Neutrophil (primary cell): Measurements from ENCODE around the gene RIMBP2.

Experiments
- H3K27ac ChIP-seq: fragments of 200-600 bp; sonication (generic); 2 replicates; pipeline ENCODE4 v1.5.1; 2016; ENCODE audit warnings: mild to moderate bottlenecking, moderate library complexity
- H3K27me3 ChIP-seq: fragments of 200-600 bp; sonication (generic); 2 replicates; pipeline ENCODE4 v1.6.0; 2016; ENCODE audit warnings: mild to moderate bottlenecking
- H3K36me3 ChIP-seq: fragments of 200-600 bp; sonication (generic); 2 replicates; pipeline ENCODE4 v1.5.1; 2017
- H3K4me1 ChIP-seq, 2 experiments: fragments of 200-600 bp in 1 of 2; sonication (generic) in 1 of 2; 1 replicate in 1 of 2; 2 replicates in 1 of 2; pipeline versions ENCODE4 v1.5.1 to v1.6.1; 2013 to 2016; ENCODE audit warnings: low read depth in 1 of 2, low read length in 1 of 2, mild to moderate bottlenecking in 1 of 2, moderate library complexity in 1 of 2; ENCODE audit not compliant: control insufficient read depth in 1 of 2, insufficient read depth in 1 of 2
- H3K4me3 ChIP-seq, 2 experiments: fragments of 200-600 bp in 1 of 2; sonication (generic) in 1 of 2; 1 replicate in 1 of 2; 2 replicates in 1 of 2; pipeline ENCODE4 v1.5.1; 2013 to 2016; ENCODE audit warnings: low read depth in 1 of 2, low read length in 1 of 2, mild to moderate bottlenecking in 1 of 2, moderate library complexity in 1 of 2
- H3K9me3 ChIP-seq: fragments of 200-600 bp; sonication (generic); 2 replicates; pipeline ENCODE4 v1.5.1; 2016
- CTCF ChIP-seq: fragments of 200-600 bp; sonication (generic); IDR thresholded peaks from 2 replicates; pipeline ENCODE4 v1.5.1; 2016; ENCODE audit warnings: antibody characterized with exemption

RIMBP2 gene

GRCh38 chr12:130485291-130486145, 230.6 kb downstream of the RIMBP2 start:
- Histone ChIP-seq H3K4me3 (no peak overlapping the region), H3K27ac (no peak overlapping the region), H3K27me3 (peaks cover 11% of the 10 kb centered on the region), H3K9me3 (no peaks in the 10 kb centered on the region), H3K36me3 (no peaks in the 10 kb centered on the region), H3K4me1 (no peaks in the 10 kb centered on the region)
- TF ChIP-seq CTCF = no peak

- no peak for TF ChIP-seq CTCF
- no peaks in the 10 kb centered on the region for H3K4me1 ChIP-seq
- H3K27me3 ChIP-seq = peaks cover 12% of the 10 kb centered on the region
- no peaks in the 10 kb centered on the region for H3K36me3 ChIP-seq
- H3K27ac ChIP-seq = no peak overlapping the region
- no peaks in the 10 kb centered on the region for H3K9me3 ChIP-seq
- H3K4me3 ChIP-seq = no peak overlapping the region
Observed at GRCh38 chr12:130484221-130484620, 231.9 kb downstream of the RIMBP2 start.

DNA sequence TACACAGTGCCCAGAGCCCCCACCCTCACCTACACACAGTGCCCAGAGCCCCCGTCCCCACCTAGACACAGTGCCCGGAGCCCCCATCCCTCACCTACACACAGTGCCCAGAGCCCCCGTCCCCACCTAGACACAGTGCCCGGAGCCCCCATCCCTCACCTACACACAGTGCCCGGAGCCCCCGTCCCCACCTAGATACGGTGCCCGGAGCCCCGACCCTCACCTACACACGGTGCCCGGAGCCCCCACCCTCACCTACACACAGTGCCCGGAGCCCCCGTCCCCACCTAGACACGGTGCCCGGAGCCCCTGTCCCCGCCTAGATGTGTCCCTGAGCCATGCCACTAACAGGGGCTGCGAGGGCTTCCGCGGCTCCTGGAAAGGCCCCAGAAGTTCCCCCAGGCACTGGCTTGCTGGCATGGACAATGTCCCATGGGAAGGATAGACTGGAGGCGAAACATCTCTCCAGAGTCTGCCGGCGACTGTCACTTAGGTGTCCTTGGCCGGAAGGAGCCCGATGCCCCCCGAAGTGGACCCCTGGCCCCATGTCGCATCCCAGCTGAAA, 232.4 kb downstream of the RIMBP2 start:
- no peaks in the 10 kb centered on the region for H3K36me3 ChIP-seq
- H3K4me3 ChIP-seq = no peak overlapping the region
- no peaks in the 10 kb centered on the region for H3K9me3 ChIP-seq
- no peak for TF ChIP-seq CTCF
- H3K27me3 ChIP-seq = peaks cover 12% of the 10 kb centered on the region
- no peaks in the 10 kb centered on the region for H3K4me1 ChIP-seq
- no peak overlapping the region for H3K27ac ChIP-seq

- Histone ChIP-seq H3K27ac (no peak overlapping the region), H3K4me1 (no peaks in the 10 kb centered on the region), H3K27me3 (peaks cover 12% of the 10 kb centered on the region), H3K36me3 (no peaks in the 10 kb centered on the region), H3K4me3 (no peak overlapping the region), H3K9me3 (no peaks in the 10 kb centered on the region)
- no peak for TF ChIP-seq CTCF
Observed at GRCh38 chr12:130482448-130482847, 233.7 kb downstream of the RIMBP2 start.

DNA sequence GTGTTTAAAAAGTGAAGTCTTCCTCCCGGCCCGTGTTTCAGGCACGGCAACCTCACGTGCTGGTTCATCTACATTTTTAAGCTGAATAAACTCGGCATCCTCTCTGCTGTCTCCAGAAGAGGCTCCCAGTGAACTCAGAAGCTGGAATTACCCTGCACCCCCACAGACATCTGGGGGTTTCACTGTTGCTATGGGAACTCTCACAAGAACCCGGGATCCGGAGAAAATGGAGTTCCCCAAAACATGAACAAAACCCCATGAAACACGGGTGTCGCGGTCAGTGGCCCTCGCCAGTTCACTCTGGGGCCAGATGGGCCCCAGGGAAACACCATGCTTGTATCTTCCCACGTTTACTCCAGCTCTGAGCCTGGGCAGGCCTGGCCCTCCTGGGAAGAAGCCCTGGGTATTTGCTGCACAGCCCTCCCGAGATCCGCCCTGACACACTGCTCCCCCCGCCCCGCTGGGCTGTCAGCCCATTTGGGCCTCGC, 234.7 kb downstream of the RIMBP2 start:
- no peaks in the 10 kb centered on the region for H3K36me3 ChIP-seq
- no peaks in the 10 kb centered on the region for H3K9me3 ChIP-seq
- no peak overlapping the region for H3K4me3 ChIP-seq
- no peaks in the 10 kb centered on the region for H3K4me1 ChIP-seq
- H3K27me3 ChIP-seq = peaks cover 12% of the 10 kb centered on the region
- H3K27ac ChIP-seq = no peak overlapping the region
- no peak for TF ChIP-seq CTCF
